Measurements from ENCODE around the gene PRKCD. TPM values are rescaled to one million over a fixed set of nuclear protein-coding genes. Genes with fewer than 3 reads are reported as not detected.

The PRKCD gene
- total RNA-seq, 2 donors from 2014 or later: 34.1 to 36.3 TPM

DNA sequence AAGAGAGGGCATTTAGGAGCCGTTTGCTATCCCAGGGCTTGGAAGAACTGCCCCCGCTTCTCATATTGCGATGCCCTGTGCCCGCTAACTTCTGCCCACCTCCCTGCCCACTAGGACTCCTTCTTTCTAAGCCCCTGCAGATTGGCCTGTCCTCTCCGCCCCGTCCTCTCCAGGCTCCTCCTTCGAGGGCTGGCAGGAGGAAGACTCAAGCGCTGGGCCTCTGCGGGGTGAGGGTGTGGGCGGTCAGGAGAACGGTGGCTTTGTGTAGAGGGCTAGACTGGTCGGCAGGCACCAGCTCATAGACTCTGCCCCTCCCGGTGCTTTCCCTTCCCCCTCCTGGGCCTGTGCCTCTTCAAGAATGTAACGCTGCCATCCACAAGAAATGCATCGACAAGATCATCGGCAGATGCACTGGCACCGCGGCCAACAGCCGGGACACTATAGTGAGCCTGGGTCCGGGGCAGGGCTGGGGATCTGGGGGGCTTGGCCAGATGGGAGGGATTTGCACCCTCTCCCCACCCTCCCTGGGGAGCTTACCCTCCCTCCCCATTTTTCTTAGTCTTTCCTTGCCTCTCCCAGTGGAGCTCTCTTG lies 21.9 kb downstream of the PRKCD start:
- DNase-seq (ENCODE audit: low spot score): no peak
- intact Hi-C loops (cut with DNase I): no loop called here

DNA sequence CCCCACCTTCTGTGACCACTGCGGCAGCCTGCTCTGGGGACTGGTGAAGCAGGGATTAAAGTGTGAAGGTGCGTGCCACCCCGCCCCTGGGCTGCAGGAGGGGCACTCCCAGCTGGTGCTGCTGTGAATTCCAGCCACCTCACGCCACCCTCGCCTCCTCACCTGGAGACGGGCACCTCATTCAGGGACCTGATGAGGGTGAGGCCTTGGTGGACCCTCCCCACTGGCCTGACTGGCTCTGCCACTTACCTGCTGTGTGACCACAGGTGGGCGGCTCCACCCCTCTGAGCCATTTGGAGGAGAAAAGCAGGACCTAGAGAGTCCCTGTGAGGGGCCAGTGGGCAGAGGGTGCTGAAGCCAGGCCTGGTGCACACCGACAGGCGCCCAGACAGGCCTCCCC lies 22.5 kb downstream of the PRKCD start:
- intact Hi-C loops (cut with DNase I): no loop called here
- DNase-seq (ENCODE audit: low spot score): no peak

DNA sequence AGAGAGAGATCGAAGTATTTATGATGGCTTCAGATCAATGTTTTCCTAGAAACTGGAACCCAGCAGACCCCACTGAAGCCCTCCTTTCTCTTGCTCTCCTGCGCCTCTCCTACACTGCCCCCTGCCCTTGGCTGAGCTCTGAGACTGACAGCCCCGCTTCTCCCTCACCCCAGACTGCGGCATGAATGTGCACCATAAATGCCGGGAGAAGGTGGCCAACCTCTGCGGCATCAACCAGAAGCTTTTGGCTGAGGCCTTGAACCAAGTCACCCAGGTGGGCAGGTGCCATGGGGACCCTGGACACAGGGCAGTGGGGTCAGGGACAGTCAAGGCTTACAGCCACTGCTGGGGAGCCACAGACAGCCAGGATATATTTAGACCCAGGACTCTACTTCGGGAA lies 23.7 kb downstream of the PRKCD start:
- intact Hi-C loops (cut with DNase I): no loop called here

DNA sequence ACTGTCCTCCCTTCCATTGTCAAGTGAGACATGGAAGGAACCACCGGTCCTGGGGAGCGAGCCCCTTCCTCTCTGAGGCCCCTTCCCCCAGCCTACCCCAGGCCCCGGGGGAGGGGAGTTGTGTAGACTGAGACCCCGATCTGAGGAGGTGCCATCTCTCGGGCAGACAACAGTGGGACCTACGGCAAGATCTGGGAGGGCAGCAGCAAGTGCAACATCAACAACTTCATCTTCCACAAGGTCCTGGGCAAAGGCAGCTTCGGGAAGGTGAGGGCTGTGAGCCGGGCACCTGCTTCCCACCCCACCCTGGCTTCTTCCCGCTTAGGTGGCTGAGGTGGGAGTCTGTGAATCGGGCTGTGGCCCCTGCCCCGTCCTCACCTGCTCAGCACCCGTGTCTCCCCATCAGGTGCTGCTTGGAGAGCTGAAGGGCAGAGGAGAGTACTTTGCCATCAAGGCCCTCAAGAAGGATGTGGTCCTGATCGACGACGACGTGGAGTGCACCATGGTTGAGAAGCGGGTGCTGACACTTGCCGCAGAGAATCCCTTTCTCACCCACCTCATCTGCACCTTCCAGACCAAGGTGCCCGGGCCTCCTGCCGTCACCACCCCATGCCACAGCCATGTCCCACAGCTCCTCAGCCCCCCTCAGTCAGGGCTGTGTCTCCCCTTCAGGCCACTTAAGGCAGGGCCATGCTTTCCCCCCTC lies 24.9 kb downstream of the PRKCD start:
- intact Hi-C loops (cut with DNase I): no loop called here
- no peak for DNase-seq (ENCODE audit: low spot score)

More for the DNA sequence above, 23.7 kb downstream of the PRKCD start:
- no peak for DNase-seq (ENCODE audit: low spot score)

DNA sequence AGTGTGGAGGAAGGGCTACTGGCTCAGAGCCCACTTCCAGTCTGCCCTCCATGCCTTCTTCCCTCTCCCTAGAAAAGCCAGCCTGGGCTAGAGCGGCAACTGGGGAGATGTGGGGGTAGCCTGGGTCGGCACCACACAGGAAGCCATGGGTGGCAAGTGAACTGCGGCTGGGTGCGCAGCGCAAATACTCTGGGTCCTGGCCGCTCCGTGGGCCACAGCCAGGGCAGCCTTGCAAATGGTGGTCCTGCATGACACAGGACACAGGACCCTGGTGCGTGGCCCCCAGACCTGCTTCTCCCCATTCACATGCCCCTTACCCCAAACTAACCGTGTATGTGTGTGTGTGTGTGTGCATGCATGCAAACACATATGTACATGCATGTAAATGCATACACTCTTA lies 25.7 kb downstream of the PRKCD start:
- DNase-seq (ENCODE audit: low spot score): no peak
- intact Hi-C loops (cut with DNase I): no loop called here

DNA sequence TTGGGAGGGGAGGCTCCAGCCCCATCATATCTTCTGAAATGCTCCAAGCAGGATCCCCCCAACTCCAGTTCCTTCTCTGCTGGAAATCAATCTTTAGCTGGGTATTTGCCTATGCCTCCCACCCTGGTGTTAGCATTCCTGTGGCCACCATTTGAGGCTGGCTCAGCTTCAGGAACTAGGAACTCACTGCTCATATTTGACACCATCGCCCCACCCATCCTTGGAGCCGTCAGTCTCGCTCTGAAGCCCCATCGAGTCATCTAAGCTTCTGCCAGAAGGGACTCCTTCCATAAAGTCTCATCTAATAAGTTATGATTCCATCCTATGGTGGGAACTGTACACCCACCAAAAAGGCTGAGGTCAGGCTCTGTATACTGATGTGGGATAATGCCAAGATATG lies 26.4 kb downstream of the PRKCD start:
- intact Hi-C loops (cut with DNase I): no loop called here
- no peak for DNase-seq (ENCODE audit: low spot score)

DNA sequence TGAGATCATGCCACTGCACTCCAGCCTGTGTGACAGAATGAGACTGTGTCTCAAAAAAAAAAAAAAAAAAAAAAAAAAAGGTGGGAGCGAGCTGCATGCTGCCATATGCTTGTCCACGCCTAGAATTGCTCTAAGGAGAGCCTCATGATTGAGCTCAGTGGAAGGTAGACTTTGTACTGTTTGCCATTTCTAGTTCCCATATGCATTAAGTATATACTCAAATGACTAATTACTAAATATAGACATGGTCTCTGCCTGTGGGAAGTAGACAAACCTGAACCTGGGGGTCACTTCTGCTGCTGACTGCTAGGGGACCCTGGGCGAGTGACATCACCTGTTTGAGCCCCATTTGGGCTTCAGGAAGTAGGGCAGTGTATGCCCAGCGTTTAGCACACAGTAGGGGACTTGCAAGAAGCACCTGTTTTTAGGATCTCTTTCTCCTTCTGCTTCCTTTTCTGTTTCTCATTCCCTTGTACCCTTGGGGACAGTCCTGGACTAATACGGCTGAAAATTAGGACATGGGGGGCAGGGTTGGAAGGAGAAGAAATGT lies 27.2 kb downstream of the PRKCD start:
- intact Hi-C loops (cut with DNase I): no loop called here

DNA sequence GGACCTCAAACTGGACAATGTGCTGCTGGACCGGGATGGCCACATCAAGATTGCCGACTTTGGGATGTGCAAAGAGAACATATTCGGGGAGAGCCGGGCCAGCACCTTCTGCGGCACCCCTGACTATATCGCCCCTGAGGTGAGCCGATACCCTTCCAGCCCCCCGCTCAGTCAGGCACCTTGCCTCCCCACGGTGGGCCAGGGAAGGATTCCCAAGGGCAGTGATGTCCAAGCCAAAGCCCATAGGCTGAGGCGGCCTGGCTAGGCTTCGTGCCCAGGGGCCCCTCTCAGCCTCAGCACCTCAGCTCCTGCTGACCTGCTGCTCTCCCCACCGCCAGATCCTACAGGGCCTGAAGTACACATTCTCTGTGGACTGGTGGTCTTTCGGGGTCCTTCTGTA lies 27.7 kb downstream of the PRKCD start:
- no peak for DNase-seq (ENCODE audit: low spot score)
- intact Hi-C loops (cut with DNase I): no loop called here

More for the DNA sequence above, 27.2 kb downstream of the PRKCD start:
- no peak for DNase-seq (ENCODE audit: low spot score)

DNA sequence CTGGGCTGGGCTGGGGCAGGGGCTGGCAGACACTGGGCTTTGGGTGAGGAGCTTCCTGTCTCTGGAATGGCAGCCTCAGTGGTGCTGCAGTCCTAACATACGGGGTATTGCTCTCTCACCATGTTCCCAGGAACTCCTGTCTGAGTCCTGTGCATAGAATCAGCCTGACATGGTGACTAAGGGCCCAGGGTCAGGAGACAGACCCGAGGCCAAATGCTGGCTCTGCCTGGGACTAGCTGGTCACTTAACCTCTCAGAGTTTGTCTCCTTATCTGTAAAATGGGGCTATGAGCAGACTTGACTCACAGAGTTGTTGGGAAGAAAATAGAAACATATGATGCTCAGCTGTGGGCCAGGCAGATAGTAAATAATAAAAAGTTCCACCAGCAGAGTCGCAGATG lies 28.3 kb downstream of the PRKCD start:
- DNase-seq (ENCODE audit: low spot score): no peak
- intact Hi-C loops (cut with DNase I): no loop called here

DNA sequence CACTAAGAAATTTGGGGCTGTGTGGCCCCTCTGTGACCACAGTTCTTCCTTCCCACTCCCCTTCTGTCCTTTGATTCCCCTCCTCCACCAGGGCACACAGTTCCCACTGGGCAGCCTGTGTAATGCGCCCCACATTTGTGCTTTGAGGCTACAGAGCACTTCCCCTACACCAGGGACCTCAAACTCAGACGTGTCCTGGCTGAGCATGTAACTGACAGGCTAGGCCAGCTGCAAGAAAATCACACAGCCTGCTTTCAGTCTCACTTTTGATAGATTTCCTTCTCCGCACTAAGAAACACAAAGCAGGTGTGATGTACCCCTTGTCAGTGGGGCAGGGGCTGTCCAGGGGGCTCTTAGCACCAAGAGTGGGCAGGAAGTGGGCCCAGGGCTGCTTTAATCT lies 29.6 kb downstream of the PRKCD start:
- no peak for DNase-seq (ENCODE audit: low spot score)
- intact Hi-C loops (cut with DNase I): loop anchor here in 1 of 2 donors (5.0 kb wide), 1 partner anchor 58 kb away; the partner anchor contains the start of gene RFT1

DNA sequence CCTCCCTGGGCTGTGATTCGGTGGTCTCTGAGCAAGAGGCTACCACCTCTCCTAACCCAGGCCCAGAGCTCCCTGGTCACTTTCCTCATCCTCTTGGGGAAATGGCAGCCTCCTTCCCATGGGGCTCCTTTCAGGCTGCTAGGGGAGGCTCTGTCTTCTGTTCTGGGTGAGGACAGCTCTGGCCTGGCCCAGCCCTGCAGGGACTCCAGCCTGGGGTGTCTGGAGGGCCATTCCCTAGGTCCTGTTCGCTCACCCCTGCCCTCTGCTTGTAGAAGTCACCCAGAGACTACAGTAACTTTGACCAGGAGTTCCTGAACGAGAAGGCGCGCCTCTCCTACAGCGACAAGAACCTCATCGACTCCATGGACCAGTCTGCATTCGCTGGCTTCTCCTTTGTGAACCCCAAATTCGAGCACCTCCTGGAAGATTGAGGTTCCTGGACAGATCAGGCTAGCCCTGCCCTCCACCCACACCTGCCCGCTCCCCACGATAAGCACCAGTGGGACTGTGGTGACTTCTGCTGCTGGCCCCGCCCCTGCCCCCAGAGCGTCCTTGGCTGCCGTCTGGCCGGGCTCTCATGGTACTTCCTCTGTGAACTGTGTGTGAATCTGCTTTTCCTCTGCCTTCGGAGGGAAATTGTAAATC lies 30.9 kb downstream of the PRKCD start:
- intact Hi-C loops (cut with DNase I): loop anchor here in 1 of 2 donors (5.0 kb wide), 1 partner anchor 60 kb away; the partner anchor contains the start of gene RFT1
- peak; percentile 69 for DNase-seq (ENCODE audit: low spot score)

DNA sequence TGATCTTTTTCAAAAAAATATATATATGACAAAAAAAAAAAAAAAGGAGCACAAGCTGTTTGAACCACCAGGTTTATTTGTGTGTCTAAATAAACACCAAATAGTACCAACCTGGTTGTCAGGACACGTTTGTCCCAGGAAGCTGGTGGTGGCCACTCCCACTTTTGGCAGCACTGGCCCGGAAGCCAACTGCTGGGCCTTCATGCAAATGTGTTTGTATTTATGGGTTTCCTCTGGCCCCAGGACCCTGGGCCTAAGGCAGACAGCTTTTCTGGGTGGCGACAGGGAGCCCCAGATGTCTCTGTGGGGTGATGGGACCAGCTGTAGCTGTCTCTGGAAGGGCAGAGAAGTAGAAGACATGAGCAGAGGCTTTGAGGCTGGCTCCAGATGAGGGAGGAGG lies 31.6 kb downstream of the PRKCD start:
- peak; percentile 69 for DNase-seq (ENCODE audit: low spot score)
- intact Hi-C loops (cut with DNase I): loop anchor here in 1 of 2 donors (5.0 kb wide), 1 partner anchor 60 kb away; the partner anchor contains the start of gene RFT1

DNA sequence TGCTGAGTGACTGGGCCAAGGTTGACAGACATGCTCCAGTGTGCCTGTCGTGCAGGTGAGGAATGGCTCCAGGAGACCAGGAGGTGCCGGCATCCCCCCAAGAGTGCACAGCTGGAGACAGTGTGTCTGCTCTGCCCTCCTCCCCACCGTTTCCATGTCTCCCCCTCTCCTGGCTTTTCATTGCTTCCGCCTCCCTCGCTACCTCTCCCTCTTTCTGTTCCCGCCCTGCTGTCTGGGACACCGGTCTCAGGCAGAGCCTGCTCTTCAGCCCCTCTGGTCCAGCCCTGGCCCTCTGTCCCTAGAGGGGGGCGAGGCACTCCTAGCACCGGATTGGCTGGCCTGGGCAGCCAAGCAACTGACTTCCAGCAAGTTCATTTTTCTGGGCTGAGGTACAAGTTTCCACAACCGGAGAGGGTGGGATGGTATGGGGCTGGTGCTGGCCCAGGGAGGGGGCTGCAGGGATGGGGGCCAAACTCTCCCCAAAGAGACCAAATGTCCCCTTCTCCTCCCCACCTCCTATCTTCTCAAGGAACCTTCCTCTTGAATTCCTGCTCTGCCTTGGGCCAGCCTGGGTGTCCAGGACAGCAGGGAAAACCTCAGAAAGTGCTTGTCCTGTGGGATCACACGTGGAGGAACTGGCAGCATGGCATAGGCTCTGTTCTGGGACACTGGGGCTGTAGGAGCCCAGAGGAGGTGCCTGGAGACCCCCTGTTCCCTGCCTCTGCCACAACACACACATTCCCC lies 32.6 kb downstream of the PRKCD start:
- intact Hi-C loops (cut with DNase I): loop anchor here in 1 of 2 donors (5.0 kb wide), 1 partner anchor 61 kb away; the partner anchor contains the start of gene RFT1
- peak; percentile 86 for DNase-seq (ENCODE audit: low spot score)

DNA sequence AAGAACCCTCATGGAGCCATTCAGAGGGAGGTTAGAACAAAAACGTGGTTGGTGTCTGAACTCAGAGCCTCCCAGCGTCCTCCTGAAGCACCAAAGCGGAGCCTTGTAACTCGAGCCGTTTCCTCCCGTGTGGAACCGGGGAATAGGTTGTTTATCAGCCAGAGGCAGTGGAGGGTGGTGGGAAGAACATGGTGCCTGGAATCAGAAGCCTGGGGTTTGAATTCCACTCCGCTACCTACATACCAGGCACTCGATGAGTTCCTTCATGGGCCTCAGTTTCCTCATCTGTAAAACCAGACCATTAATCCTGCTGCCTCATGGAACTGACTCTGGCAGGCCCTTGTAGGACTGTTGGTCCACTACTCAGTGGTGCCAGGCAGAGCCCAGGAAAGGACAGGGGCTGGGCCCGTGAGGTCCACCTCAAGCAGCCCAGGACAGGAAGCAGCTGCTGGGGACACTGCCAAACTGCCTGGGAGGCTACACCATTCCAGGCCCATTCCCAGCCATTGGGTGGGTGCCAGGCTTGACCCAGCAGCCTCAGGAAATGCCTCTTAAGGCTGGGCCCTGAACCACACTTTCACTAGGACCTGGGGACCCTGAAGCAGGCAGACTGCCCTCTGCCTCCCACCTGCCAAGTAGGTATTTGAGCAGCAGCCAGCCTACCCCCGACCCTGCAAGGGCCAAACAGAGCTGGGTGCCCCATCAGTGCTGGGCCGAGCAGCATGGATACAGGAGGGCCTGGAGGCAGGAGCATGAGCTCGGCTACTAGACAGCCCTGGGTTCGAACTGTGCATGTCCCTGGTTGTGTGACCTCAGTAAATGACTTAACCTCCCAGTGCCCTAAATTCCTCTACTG lies 33.4 kb downstream of the PRKCD start:
- intact Hi-C loops (cut with DNase I): loop anchor here (5.0 kb wide), 2 partner anchors 62 to 77 kb away; partner anchors contain the start of gene RFT1 (in 2 of the 2)
- DNase-seq (ENCODE audit: low spot score): peak; percentile 86

DNA sequence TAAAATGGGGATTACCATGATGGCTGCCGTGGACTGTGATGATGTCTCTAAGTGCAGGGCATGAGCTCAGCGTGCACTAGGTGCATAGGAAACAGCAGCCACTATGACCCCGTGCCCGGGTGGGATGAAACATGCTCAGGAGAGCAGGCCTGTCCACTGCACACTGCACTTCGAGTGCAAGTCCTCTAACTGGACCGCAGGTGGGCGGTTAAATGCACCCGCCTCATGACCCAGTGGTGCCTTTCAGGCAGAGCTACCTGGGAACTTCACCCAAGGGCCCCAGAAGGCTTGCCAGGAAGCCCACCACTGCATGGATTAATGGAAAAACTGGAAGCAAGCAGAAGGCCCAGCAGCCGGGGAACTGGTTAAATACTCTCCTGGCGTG lies 34.0 kb downstream of the PRKCD start:
- DNase-seq (ENCODE audit: low spot score): peak; percentile 77
- intact Hi-C loops (cut with DNase I): loop anchor here in 1 of 2 donors (5.0 kb wide), 2 partner anchors 63 to 78 kb away; partner anchors contain the start of gene RFT1

DNA sequence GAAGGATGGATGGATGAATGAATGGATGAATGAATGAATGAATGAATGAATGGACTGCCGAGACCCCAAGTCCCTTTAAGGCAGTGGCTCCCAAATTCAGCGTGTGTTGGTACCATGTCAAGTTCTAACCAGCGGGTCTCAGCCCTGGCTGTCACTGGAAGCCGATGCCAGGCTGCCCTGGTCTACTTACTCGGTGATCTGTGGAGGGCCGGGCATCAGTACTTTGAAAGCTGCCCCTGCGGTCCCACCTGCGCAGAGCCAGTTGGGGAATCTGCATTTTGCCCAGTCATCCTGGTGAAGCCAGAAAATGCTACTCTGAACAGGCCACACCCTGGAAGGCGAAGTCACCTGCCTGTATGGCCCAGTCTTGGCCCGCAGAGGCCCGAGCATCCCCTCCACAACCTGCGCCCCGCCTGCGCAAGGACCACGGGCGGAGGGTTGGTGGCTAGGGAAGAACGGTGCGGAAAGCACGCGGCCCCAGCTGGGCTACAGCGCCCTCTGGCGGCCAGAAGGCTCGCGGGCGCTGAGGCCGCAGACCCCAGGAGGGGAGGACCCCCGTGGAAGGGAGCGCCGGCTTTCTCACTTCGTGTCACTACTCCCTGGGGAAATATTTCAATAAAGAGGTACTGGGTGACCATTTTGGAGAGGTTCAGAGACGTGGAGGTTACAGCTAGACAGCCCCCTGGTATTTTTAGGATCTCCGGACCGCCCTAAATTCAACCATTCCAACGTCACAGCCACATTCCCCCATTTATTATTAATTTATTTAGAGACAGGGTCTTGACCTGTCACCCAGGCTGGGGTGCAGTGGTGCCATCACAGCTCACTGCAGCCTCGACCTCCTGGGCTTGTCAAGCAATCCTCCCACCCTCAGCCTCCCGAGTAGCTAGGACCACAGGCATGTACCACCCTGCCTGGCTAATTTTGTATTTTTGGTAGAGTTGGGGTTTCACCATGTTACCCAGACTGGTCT lies 34.9 kb downstream of the PRKCD start:
- intact Hi-C loops (cut with DNase I): loop anchor here (2.0 to 5.0 kb wide), 3 partner anchors 64 to 85 kb away; partner anchors contain the start of gene RFT1 (in 1 of the 2)
- DNase-seq (ENCODE audit: low spot score): peak; percentile 83
